HPDE6-E6E7 (cell line): ENCODE measurements around the gene SLC4A1AP.

ENCODE experiments used
- DNase-seq: peaks from one replicate; pipeline ENCODE4 v3.0.0; 2011; ENCODE audit warnings: missing footprints; ENCODE audit errors: extremely low spot score

SLC4A1AP gene

GRCh38 chr2:27721335-27721734 is 57.6 kb downstream of the SLC4A1AP start:
- DNase-seq: no peak

DNA sequence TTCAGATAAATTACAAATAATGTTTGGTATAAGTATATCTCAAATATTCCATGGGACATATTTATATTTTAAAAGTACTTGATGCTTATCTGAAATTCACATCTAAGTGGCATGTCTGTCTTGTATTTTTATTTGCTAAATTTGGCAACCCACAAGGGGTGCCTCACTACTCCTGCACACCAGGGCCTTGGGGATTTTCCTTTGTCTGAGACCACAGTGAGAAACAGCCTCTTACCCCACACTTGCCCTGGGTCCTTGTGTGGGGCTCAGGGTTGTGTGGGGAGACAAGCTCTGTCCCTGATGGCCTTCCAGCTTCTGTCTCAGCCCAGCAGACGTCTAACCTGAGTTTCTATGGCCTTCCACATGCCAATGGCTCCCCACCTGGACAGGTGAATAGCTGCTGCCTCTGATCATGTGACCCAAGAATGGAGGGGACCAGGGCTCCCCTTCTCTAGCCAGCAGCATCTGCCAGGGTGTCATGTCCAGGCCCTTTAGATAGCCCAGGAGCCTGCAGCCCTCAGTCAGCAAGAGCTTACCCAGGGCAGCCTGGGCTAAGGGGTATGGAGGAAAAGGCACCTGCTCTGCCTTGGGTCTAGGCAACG is 58.3 kb downstream of the SLC4A1AP start:
- DNase-seq: no peak

DNA sequence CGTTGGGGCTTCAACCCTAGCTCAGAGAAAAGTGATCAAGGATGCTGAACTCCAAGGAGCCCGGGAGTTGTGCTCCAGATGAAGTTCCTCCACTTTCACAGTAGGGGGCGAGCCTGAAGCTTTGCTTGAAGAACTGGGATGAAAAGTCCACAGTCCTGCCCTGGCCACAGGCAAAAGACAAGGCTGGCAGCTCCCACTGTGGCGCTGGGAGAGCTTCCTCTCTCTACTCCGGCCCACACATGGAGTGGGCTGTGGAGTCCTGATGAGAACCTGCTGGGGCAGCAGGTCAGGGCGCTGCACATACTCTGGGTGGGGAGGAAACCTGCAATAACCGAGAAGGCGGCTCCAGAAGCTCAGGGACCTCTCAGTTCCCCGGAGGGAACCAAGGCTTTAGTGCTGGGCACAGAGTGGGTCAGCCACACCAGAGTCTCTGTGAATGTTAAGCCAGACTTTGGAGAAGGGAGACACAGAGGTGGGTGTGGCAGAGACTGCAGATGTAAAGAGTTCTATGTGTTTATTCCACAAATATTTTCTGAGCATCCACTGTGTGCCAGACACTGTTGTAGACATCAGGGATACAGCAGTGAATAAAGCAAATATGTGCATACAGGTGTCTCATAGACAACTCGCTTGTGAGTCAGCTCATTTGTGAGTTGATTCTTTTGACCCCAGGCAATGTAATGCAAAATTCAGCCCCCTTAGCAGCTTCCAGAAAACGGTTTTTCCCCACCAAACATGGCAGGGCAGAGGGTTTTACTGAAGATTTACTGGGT is 59.9 kb downstream of the SLC4A1AP start:
- DNase-seq: peak; percentile 32

GRCh38 chr2:27724191-27724590 is 60.5 kb downstream of the SLC4A1AP start:
- no peak for DNase-seq

- no peak for DNase-seq
These were observed 61.4 kb downstream of the SLC4A1AP start for GRCh38 chr2:27724905-27725701.

GRCh38 chr2:27727257-27727656 is 63.6 kb downstream of the SLC4A1AP start:
- no peak for DNase-seq

- no peak for DNase-seq
These were observed 64.6 kb downstream of the SLC4A1AP start for GRCh38 chr2:27728081-27728858.

- DNase-seq: no peak
These were observed 65.5 kb downstream of the SLC4A1AP start for GRCh38 chr2:27729198-27729597.

DNA sequence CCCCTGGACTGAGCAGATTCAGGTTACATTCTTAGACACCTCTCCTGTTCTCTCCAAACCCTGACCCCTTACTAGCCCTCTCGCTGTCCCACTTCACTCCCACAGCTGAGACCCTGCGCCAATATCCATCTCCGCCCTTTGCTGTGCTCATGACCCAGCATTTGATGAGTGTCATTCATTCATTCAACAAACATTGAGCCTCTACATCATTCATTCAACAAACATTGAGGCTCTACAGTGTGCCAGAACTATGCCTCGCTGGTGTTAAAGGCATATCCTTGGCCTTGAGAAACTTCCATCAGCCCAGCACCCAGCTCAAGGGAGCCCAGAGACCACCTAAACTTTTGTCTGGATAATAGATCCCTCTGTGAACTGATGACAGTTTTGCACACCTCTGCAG is 65.9 kb downstream of the SLC4A1AP start:
- no peak for DNase-seq

DNA sequence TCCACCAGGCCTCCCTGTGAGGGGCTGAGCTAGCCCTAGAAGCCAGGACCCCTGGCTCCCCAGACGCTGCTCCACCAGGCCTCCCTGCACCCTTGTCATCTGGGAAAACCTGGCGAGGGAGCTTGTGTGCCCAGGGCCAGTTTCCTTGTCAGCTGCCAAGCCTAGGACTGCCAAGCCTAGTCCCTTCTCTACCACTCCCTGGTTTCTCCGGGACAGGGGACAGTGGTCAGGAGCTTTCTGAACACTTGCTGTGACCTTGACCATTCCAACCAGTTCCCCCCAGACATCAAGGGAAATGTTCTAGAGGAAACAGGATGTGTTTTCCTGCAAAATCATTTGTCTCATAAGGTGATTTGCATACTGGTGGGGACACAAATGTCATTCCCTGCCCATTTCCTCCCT is 66.6 kb downstream of the SLC4A1AP start:
- DNase-seq: no peak

DNA sequence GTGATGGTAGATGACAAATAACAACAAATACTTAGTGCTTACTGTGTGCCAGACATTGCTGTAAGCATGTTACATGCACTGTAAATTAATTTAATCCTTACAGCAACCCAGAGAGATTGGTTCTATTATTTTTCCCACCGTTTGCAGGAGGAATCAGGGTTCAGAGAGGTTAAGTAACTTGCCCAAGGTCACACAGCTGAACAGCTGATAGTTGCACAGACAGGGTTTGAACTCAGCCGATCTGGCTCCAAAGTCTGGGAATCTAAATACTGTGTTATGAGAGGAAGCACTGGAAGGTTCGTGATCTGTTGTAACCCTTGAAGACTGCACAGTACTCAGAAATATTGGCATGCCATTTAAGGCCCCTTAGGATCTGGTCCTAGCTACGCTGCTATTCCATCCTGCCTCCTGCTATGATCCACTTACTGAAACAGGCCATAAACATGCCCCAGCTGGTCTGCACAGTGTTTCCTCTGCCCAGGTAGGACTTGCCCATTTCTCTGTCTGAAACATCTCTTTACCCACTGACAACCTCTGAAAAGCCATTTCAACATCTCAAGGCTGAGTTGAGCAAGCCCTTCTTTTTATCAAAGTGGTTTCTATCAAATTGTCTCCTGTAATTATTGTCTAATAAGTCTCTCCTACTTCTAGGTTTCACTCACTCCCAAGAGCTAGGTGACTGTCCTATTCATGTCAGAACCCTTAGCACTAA is 67.4 kb downstream of the SLC4A1AP start:
- DNase-seq: no peak

GRCh38 chr2:27734305-27734704 is 70.6 kb downstream of the SLC4A1AP start:
- no peak for DNase-seq

GRCh38 chr2:27735263-27735904 is 71.7 kb downstream of the SLC4A1AP start:
- DNase-seq: peak; percentile 43

DNA sequence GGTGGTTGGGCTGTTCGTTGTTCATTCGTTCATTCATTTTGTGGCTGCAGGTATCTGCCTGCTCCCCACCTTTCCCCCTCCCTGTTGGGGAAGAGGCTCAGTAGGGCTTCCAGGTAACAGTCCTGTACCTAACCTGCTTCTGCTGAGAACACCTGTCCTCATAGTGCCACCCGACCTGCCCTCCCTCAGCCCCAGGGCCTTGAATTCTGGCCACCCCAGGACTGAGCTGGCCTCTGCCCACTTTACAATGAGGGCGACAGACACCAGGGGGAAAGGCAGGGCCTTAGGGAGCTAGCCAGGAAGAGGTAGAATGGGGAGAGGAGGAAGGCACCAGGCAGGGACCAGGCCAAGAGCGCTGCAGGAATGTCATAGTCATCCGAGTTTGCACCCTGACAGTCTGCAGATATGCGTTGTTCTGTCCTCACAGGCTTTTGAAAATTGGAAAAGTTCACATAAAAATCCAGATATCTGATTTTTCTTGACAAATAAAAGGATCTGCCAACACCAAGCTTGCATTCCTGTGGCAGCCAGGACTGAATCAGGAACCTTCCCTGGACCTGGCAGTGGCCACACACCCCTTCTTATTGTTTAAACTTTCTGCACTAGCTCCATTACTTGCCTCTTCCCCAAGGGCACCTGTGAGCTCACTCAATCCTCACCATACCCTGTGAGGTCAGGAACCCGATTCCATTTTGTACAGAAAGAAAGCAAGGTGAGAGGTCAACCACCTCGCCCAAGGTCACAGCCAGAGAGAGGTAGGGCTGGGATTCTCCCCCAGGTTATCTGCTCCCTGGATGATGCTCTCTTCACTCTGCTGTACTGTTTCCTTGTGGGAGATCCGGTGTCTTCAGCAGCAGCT is 72.6 kb downstream of the SLC4A1AP start:
- no peak for DNase-seq

- DNase-seq: no peak
These were observed 73.2 kb downstream of the SLC4A1AP start for GRCh38 chr2:27736890-27737204.

DNA sequence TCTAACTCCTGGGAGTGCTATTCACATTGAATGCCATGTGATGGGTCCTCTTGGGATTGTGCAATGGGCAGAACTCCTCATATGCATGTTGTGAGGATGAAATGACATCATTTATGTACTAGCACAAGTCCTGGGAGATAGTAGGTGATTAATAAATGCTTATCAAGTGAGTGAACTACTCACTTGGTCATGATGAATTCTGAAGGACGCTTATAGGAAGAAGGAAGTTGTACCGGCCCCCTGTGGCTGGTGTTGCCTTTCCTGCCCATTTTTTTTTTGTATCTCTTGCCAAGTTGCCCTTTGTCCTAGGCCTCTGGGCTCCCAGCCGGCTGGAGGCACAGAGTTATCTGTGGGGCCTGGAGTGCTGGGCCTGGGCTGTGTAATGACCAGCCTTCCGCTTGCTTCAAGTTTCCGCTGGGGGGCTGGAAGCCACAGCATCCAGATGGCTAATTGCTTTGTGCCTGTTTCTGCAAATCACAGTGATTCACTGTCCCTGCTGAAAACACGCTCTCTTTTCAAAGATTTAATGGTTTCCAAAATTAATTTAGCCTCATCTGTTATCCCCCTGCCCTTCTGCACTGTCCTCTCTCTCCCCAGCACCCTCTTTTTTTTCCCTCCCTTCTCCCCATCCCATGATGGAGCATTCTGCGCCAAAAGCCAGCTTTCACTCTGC is 74.1 kb downstream of the SLC4A1AP start:
- DNase-seq: no peak

GRCh38 chr2:27738349-27739057 is 74.8 kb downstream of the SLC4A1AP start:
- DNase-seq: no peak

- DNase-seq: no peak
These were observed 75.3 kb downstream of the SLC4A1AP start for GRCh38 chr2:27739058-27739373.

DNA sequence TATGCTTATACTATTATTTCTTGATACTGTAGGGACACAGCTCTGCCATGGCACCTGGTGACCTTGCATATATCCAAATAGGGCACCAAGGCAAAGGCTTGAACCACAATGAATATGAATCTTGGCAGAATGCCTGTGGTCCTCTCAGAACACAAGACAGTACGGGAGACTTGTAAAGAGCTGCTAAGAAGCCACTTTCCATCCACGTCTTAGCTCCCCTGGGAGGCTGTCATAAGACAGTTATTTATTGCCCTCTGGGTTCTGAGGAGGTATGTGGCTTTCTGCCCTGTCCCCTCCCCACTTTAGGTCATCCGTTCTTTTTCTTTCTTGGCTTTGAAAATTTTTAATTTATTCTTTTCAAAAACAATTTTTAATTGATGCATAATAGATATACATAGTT is 78.0 kb downstream of the SLC4A1AP start:
- no peak for DNase-seq
